Colonic mucosa (tissue), 4 donors: ENCODE measurements around the gene EMX2. TPM values are rescaled to one million over a fixed set of nuclear protein-coding genes. Genes with fewer than 3 reads are reported as not detected.

Experiments
- DNase-seq: peaks from one replicate; pipeline ENCODE4 v3.0.0-alpha.2; 2020
- H3K27ac ChIP-seq: fragments of 200-600 bp; one replicate; pipeline ENCODE4 v1.8.0; 2021
- H3K27me3 ChIP-seq: fragments of 200-600 bp; one replicate; pipeline ENCODE4 v1.8.0; 2021
- H3K36me3 ChIP-seq: fragments of 200-600 bp; one replicate; pipeline ENCODE4 v1.8.0; 2021
- H3K4me1 ChIP-seq: fragments of 200-600 bp; one replicate; pipeline ENCODE4 v1.8.0; 2021; ENCODE audit warnings: mild to moderate bottlenecking
- H3K4me3 ChIP-seq: fragments of 200-600 bp; one replicate; pipeline ENCODE4 v1.8.0; 2021
- H3K9ac ChIP-seq, 2 donors: one replicate each; pipeline ENCODE4 v1.7.0; 2013; ENCODE audit warnings: control low read depth in 2 of 2, low read depth in 2 of 2, low read length in 2 of 2
- H3K9me3 ChIP-seq: fragments of 200-600 bp; one replicate; pipeline ENCODE4 v1.8.0; 2021
- CTCF ChIP-seq: fragments of 200-600 bp; IDR thresholded peaks from one replicate; pipeline ENCODE4 v1.8.0; 2022; ENCODE audit warnings: antibody characterized with exemption, mild to moderate bottlenecking
- intact Hi-C: fragments of 100-400 bp; cut with DNase I; formaldehyde crosslinking; loops from one replicate; pipeline ENCODE4 v1.14.1; 2022
- total RNA-seq, 2 donors: library from RNA; stranded (reverse); fragmentation: NEBNext Ultra II Directional in 1 of 2; extraction: Animal tissue kit (Norgen Biotek cat#: 25700) in 1 of 2; gene quantifications; one replicate each; pipeline ENCODE4 v1.2.1, GENCODE V29; 2021
- donor health status: healthy.
- donor health status: DM: no; HTN: no; CAD: no.
- donor health status: DM: no; HTN: no; CAD: no.

EMX2 gene
- total RNA-seq, 2 donors from 2014 or later = not detected

- Histone ChIP-seq H3K4me3 (no peak overlapping the region), H3K4me1 (no peaks in the 10 kb centered on the region), H3K9ac (no peak overlapping the region), H3K27ac (no peak overlapping the region), H3K9me3 (no peaks in the 10 kb centered on the region), H3K36me3 (no peaks in the 10 kb centered on the region), H3K27me3 (peaks cover 4% of the 10 kb centered on the region)
- DNase-seq = no peak
- intact Hi-C loops = no loop called here
- TF ChIP-seq CTCF = no peak
Observed at GRCh38 chr10:117559712-117560111, 17.2 kb downstream of the EMX2 start.

- H3K27me3 ChIP-seq = no peaks in the 10 kb centered on the region
- DNase-seq = no peak
- no peaks in the 10 kb centered on the region for H3K4me1 ChIP-seq
- H3K27ac ChIP-seq = no peak overlapping the region
- no peak overlapping the region for H3K9ac ChIP-seq
- intact Hi-C loops = no loop called here
- H3K4me3 ChIP-seq = no peak overlapping the region
- no peaks in the 10 kb centered on the region for H3K36me3 ChIP-seq
- TF ChIP-seq CTCF = no peak
- no peaks in the 10 kb centered on the region for H3K9me3 ChIP-seq
Observed at GRCh38 chr10:117560942-117561341, 18.4 kb downstream of the EMX2 start.

GRCh38 chr10:117562220-117562619 is 19.7 kb downstream of the EMX2 start:
- no peak overlapping the region for H3K9ac ChIP-seq
- no peak for DNase-seq
- H3K36me3 ChIP-seq = no peaks in the 10 kb centered on the region
- intact Hi-C loops = no loop called here
- no peak for TF ChIP-seq CTCF
- H3K9me3 ChIP-seq = no peaks in the 10 kb centered on the region
- H3K27me3 ChIP-seq = no peaks in the 10 kb centered on the region
- H3K27ac ChIP-seq = no peak overlapping the region
- no peaks in the 10 kb centered on the region for H3K4me1 ChIP-seq
- no peak overlapping the region for H3K4me3 ChIP-seq

GRCh38 chr10:117562896-117563737 is 20.6 kb downstream of the EMX2 start:
- Histone ChIP-seq H3K4me1 (no peaks in the 10 kb centered on the region), H3K36me3 (no peaks in the 10 kb centered on the region), H3K27me3 (no peaks in the 10 kb centered on the region), H3K9ac (no peak overlapping the region), H3K9me3 (no peaks in the 10 kb centered on the region), H3K27ac (no peak overlapping the region), H3K4me3 (no peak overlapping the region)
- intact Hi-C loops = no loop called here
- TF ChIP-seq CTCF = no peak
- DNase-seq = no peak

GRCh38 chr10:117563780-117564179 is 21.2 kb downstream of the EMX2 start:
- no peaks in the 10 kb centered on the region for H3K9me3 ChIP-seq
- H3K4me3 ChIP-seq = no peak overlapping the region
- intact Hi-C loops = no loop called here
- H3K27me3 ChIP-seq = no peaks in the 10 kb centered on the region
- no peaks in the 10 kb centered on the region for H3K36me3 ChIP-seq
- H3K27ac ChIP-seq = no peak overlapping the region
- no peak for TF ChIP-seq CTCF
- no peaks in the 10 kb centered on the region for H3K4me1 ChIP-seq
- no peak for DNase-seq
- H3K9ac ChIP-seq = no peak overlapping the region
